HK-2 (cell line): ENCODE data around the gene GTF2F2.
A peak's percentile ranks its signal among the peaks of the same experiment; 100 is the strongest.

Experiments
- DNase-seq: peaks from one replicate; pipeline ENCODE4 v3.0.0-alpha.2; 2018; ENCODE audit not compliant: unreplicated experiment

Gene GTF2F2

GRCh38 chr13:45119991-45120864 is at the start of gene GTF2F2:
GTF2F2 (plus strand) TSS chr13:45120510; CDS start chr13:45120656, 146 bp downstream.
- DNase-seq: peak; percentile 83

- DNase-seq: no peak
Observed at GRCh38 chr13:45073809-45074208, 46.5 kb upstream of the GTF2F2 start.

- DNase-seq: no peak
Observed at GRCh38 chr13:45074721-45075120, 45.6 kb upstream of the GTF2F2 start.

- DNase-seq: no peak
Observed at GRCh38 chr13:45078003-45078402, 42.3 kb upstream of the GTF2F2 start.

- no peak for DNase-seq
Observed at GRCh38 chr13:45082964-45083363, 37.3 kb upstream of the GTF2F2 start.

GRCh38 chr13:45084515-45084914 is 35.8 kb upstream of the GTF2F2 start:
- DNase-seq: no peak

GRCh38 chr13:45086484-45086883 is 33.8 kb upstream of the GTF2F2 start:
- DNase-seq: no peak

- peak; percentile 0 for DNase-seq
Observed at GRCh38 chr13:45092663-45093062, 27.6 kb upstream of the GTF2F2 start.

GRCh38 chr13:45100573-45101262 is 19.6 kb upstream of the GTF2F2 start:
- no peak for DNase-seq

GRCh38 chr13:45101327-45102018 is 18.8 kb upstream of the GTF2F2 start:
- DNase-seq: no peak

GRCh38 chr13:45102136-45102507 is 18.2 kb upstream of the GTF2F2 start:
- DNase-seq: no peak

GRCh38 chr13:45103449-45103848 is 16.9 kb upstream of the GTF2F2 start:
- no peak for DNase-seq

GRCh38 chr13:45104261-45104660 is 16.0 kb upstream of the GTF2F2 start:
- DNase-seq: no peak

- DNase-seq: no peak
Observed at GRCh38 chr13:45105895-45106294, 14.4 kb upstream of the GTF2F2 start.

- DNase-seq: no peak
Observed at GRCh38 chr13:45107539-45107938, 12.8 kb upstream of the GTF2F2 start.

- DNase-seq: no peak
Observed at GRCh38 chr13:45108716-45109101, 11.6 kb upstream of the GTF2F2 start.

- DNase-seq: peak; percentile 33
Observed at GRCh38 chr13:45109102-45109720, 11.1 kb upstream of the GTF2F2 start.

GRCh38 chr13:45113233-45114224 is 6.8 kb upstream of the GTF2F2 start:
- DNase-seq: no peak

- DNase-seq: peak; percentile 14
Observed at GRCh38 chr13:45119469-45119990, 780 bp upstream of the GTF2F2 start.

GRCh38 chr13:45120967-45121831 is 889 bp downstream of the GTF2F2 start:
- DNase-seq: no peak
